SJCRH30 (cell line): ENCODE measurements around the gene INS. TPM values are rescaled to one million over a fixed set of nuclear protein-coding genes. Genes with fewer than 3 reads are reported as not detected.

Experiments used
- DNase-seq, 2 experiments: peaks; one replicate each; pipeline ENCODE4 v3.0.0-alpha.2; 2015 to 2020
- H3K27ac ChIP-seq: fragments of 250-450 bp; sonication (Bioruptor Pico); 2 replicates; pipeline ENCODE4 v1.5.1; 2020; ENCODE audit warnings: mild to moderate bottlenecking, moderate library complexity
- H3K27me3 ChIP-seq: fragments of 250-450 bp; sonication (Bioruptor Pico); 2 replicates; pipeline ENCODE4 v1.5.1; 2020; ENCODE audit warnings: mild to moderate bottlenecking, moderate library complexity
- H3K36me3 ChIP-seq: fragments of 250-450 bp; sonication (Bioruptor Pico); 2 replicates; pipeline ENCODE4 v1.5.1; 2020; ENCODE audit warnings: mild to moderate bottlenecking, moderate library complexity
- H3K4me1 ChIP-seq: fragments of 250-450 bp; sonication (Bioruptor Pico); 2 replicates; pipeline ENCODE4 v1.5.1; 2020; ENCODE audit warnings: mild to moderate bottlenecking, moderate library complexity
- H3K4me3 ChIP-seq: fragments of 250-450 bp; sonication (Bioruptor Pico); 2 replicates; pipeline ENCODE4 v1.5.1; 2020; ENCODE audit warnings: mild to moderate bottlenecking, moderate library complexity
- H3K9me3 ChIP-seq: fragments of 250-450 bp; sonication (Bioruptor Pico); replicated peaks from 2 replicates; pipeline ENCODE4 v1.5.1; 2020; ENCODE audit warnings: mild to moderate bottlenecking, moderate library complexity
- total RNA-seq: library from RNA; depleted of rRNA; stranded (reverse); fragments of >200 nt; shearing (Covaris generic); gene quantifications from 2 replicates; pipeline ENCODE4 v1.2.3, GENCODE V29; 2014; rRNA removed

INS gene
- total RNA-seq, result not detected in 2 replicates

GRCh38 chr11:2160736-2161259, at the start of gene INS:
TSS of gene INS (minus strand) at chr11:2161209. CDS start at chr11:2160971, 238 bp downstream.
- no peak within 1 kb of the TSS for H3K27ac ChIP-seq

GRCh38 chr11:2210366-2211112, 49.5 kb upstream of the INS start:
- H3K4me3 ChIP-seq, result no peak overlapping the region
- no peaks in the 10 kb centered on the region for H3K36me3 ChIP-seq
- DNase-seq, result no peak
- no peaks in the 10 kb centered on the region; the same call in 1 of the 2 replicates for H3K27me3 ChIP-seq
- peak overlapping the region; percentile 22; the same call in 1 of the 2 replicates for H3K27ac ChIP-seq
- peaks cover 29% of the 10 kb centered on the region for H3K4me1 ChIP-seq
- no peaks in the 10 kb centered on the region for H3K9me3 ChIP-seq

More at GRCh38 chr11:2160736-2161259, at the start of gene INS:
- Histone ChIP-seq H3K4me3 (no peak within 1 kb of the TSS), H3K36me3 (no peaks in the 10 kb centered on the region), H3K4me1 (peaks cover 6% of the 10 kb centered on the region), H3K9me3 (no peaks in the 10 kb centered on the region), H3K27me3 (0 out of 2 replicates have a peak, but pooled peaks cover 6% of the 10 kb centered on the region)
- DNase-seq, result no peak

DNA sequence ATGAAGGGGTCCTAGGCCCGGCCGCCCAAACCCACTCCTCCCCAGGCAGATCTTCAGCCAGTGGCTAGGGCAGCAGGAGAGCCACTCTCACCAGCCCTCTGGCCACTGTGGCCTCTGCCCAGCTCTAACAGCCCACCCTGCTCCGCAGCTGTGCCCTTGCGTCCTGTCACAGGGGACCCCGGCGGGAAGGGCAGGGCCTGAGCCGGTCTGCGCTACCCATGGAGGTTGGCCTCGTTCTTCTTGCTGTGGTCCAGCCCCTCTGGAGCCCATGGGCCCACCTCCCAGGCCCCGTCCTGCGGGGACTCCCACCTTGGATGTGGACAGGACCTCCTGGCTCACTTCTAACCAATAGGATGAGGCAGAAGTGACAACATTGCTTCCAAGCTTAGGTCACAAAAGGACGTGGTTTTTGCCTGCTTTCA, 48.9 kb upstream of the INS start:
- Histone ChIP-seq H3K4me1 (peaks cover 29% of the 10 kb centered on the region), H3K36me3 (no peaks in the 10 kb centered on the region), H3K27me3 (no peaks in the 10 kb centered on the region; the same call in 1 of the 2 replicates), H3K9me3 (no peaks in the 10 kb centered on the region), H3K4me3 (no peak overlapping the region), H3K27ac (no peak overlapping the region)
- DNase-seq, result peak in 1 of 2 experiments; percentile 10

- Histone ChIP-seq H3K9me3 (no peaks in the 10 kb centered on the region), H3K27ac (no peak overlapping the region), H3K4me3 (no peak overlapping the region), H3K36me3 (no peaks in the 10 kb centered on the region), H3K27me3 (no peaks in the 10 kb centered on the region; the same call in 1 of the 2 replicates), H3K4me1 (peaks cover 28% of the 10 kb centered on the region)
- DNase-seq, result no peak
These were observed 48.4 kb upstream of the INS start for GRCh38 chr11:2209370-2209801.

GRCh38 chr11:2208691-2209369, 47.8 kb upstream of the INS start:
- Histone ChIP-seq H3K9me3 (no peaks in the 10 kb centered on the region), H3K4me3 (no peak overlapping the region), H3K27me3 (peaks cover under 1% of the 10 kb centered on the region; the same call in 1 of the 2 replicates), H3K36me3 (no peaks in the 10 kb centered on the region), H3K4me1 (peaks cover 23% of the 10 kb centered on the region), H3K27ac (no peak overlapping the region)
- peak in 1 of 2 experiments; percentile 13 for DNase-seq

DNA sequence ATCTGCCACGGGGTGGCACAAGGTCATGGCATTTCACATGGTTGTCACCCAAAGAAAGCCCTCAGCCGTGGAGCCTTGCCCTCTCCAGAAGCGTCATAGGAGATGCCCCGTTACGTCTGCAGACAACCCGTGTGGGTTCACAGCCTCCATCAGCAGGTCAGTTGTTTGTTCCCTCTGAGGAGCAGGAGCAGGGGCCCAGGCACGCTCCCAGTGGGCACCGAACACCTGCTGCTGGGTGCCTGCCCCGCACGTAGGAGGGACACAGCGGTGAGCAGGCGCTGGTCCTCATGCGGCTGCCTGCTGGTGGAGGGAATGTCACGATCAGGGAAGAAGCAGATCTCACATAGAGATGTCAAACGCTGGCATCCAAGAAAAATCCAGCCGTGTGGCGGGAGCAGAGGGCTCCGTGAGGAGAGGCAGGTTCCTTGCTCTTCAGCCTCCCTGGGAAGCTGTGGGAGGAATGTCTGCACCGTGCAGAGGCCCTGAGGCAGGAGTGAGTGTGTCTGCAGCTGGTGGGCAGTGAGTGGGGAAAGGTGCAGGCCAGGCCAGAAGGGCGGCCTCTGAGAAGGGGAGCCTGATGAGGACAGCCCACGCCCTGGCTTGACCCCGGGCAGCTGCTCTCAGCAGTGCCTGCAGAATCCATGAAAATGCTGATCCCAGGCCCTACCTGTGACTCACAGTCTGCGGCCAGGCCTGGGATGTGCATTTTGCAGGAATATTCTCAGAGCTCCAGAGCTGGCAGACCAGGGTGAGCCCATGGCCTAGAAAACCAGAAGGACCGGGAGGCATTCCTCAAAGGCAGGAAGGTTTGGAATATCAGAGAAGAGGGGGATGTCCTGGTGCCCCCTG, 47.0 kb upstream of the INS start:
- Histone ChIP-seq H3K27ac (no peak overlapping the region), H3K36me3 (no peaks in the 10 kb centered on the region), H3K27me3 (peaks cover 8% of the 10 kb centered on the region; the same call in 1 of the 2 replicates), H3K9me3 (no peaks in the 10 kb centered on the region), H3K4me1 (peaks cover 20% of the 10 kb centered on the region), H3K4me3 (no peak overlapping the region)
- DNase-seq, result peak in 1 of 2 experiments; percentile 14

DNA sequence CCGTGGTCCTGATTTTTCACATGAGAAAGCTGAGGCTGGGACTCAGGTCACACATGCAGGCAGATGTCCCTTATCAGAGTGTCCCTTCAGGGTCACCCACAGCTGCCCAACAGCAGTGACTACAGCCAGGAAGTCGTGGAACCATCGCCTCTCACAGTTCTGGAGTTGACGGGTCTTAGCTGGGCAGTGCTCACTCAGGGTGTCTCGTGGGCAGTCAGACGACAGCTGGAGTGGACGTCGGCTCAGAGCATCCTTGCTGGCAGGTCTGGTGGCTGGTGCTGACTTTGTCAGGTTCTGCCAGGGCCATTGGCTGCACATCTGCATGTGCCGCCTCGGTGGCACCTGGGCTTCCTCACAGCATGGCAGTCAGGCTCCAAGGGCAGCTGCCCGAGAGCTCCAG, 46.2 kb upstream of the INS start:
- 0 out of 2 replicates have a peak, but pooled peaks cover 8% of the 10 kb centered on the region for H3K27me3 ChIP-seq

GRCh38 chr11:2205981-2206690, 45.1 kb upstream of the INS start:
- no peak overlapping the region for H3K27ac ChIP-seq
- H3K27me3 ChIP-seq, result 0 out of 2 replicates have a peak, but pooled peaks cover 8% of the 10 kb centered on the region
- DNase-seq, result no peak
- H3K4me3 ChIP-seq, result no peak overlapping the region
- H3K9me3 ChIP-seq, result no peaks in the 10 kb centered on the region
- no peaks in the 10 kb centered on the region for H3K36me3 ChIP-seq
- H3K4me1 ChIP-seq, result peaks cover 13% of the 10 kb centered on the region

More for the DNA sequence above, 46.2 kb upstream of the INS start:
- no peaks in the 10 kb centered on the region for H3K36me3 ChIP-seq
- no peak overlapping the region for H3K4me3 ChIP-seq
- no peaks in the 10 kb centered on the region for H3K9me3 ChIP-seq
- H3K27ac ChIP-seq, result no peak overlapping the region
- peaks cover 20% of the 10 kb centered on the region for H3K4me1 ChIP-seq
- DNase-seq, result no peak

GRCh38 chr11:2205214-2205720, 44.3 kb upstream of the INS start:
- Histone ChIP-seq H3K4me3 (no peak overlapping the region), H3K36me3 (no peaks in the 10 kb centered on the region), H3K4me1 (peaks cover 6% of the 10 kb centered on the region), H3K27me3 (0 out of 2 replicates have a peak, but pooled peaks cover 8% of the 10 kb centered on the region), H3K9me3 (no peaks in the 10 kb centered on the region), H3K27ac (no peak overlapping the region)
- no peak for DNase-seq

DNA sequence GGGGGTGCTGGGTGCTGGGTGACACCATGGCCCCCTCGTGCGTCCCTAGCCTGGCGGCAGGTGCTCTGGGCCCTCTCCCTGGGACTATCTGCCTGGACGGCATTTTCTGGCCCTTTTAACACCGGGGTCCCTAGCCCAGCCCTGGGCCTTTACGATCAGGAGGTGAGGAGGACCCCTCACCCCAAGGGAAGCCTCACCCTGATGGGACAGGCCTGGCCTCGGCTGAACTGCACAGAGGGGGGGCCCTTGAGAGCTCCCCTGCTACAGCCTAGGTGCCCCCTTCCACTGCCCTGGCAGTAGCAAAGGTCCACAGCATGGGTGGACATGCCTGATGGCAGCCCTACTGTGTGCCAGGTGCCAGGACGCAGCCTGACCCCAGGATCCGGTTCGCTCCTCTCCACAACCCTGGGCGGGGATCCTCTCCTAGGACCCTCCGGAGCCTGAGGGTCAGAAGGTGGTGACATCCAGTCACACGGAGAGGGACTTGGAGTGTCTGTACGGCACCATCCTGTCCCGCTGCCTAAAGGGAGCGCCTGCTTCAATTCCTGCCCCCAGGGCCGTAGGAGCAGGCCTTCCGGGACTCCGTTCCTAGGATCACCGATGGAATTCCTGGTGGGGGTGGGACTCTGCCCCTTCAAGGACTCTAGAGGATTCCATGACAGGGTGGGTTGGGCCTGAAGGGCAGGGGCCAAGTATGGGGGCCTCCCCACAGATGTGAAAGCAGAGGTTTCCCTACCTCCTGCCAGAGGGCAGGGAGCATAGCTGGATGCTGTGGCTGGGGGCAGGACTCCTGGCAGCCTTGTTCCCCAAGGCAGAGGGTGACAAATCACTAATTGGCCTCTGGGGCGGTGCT, 43.6 kb upstream of the INS start:
- H3K9me3 ChIP-seq, result no peaks in the 10 kb centered on the region
- peak in 1 of 2 experiments; percentile 2 for DNase-seq

GRCh38 chr11:2203440-2204259, 42.6 kb upstream of the INS start:
- Histone ChIP-seq H3K4me3 (no peak overlapping the region), H3K36me3 (no peaks in the 10 kb centered on the region)

More for the DNA sequence above, 43.6 kb upstream of the INS start:
- H3K4me1 ChIP-seq, result no peaks in the 10 kb centered on the region
- H3K27ac ChIP-seq, result no peak overlapping the region
- peaks cover 8% of the 10 kb centered on the region; the same call in 1 of the 2 replicates for H3K27me3 ChIP-seq
- no peaks in the 10 kb centered on the region for H3K36me3 ChIP-seq
- no peak overlapping the region for H3K4me3 ChIP-seq

GRCh38 chr11:2202900-2203439, 42.0 kb upstream of the INS start:
- peaks cover 8% of the 10 kb centered on the region; the same call in 1 of the 2 replicates for H3K27me3 ChIP-seq
- H3K4me1 ChIP-seq, result no peaks in the 10 kb centered on the region
- no peak overlapping the region for H3K27ac ChIP-seq
- no peaks in the 10 kb centered on the region for H3K36me3 ChIP-seq
- DNase-seq, result no peak
- H3K9me3 ChIP-seq, result no peaks in the 10 kb centered on the region
- H3K4me3 ChIP-seq, result no peak overlapping the region

More at GRCh38 chr11:2203440-2204259, 42.6 kb upstream of the INS start:
- no peak for DNase-seq
- Histone ChIP-seq H3K4me1 (no peaks in the 10 kb centered on the region), H3K27me3 (peaks cover 8% of the 10 kb centered on the region; the same call in 1 of the 2 replicates), H3K27ac (no peak overlapping the region), H3K9me3 (no peaks in the 10 kb centered on the region)
